Left ventricle myocardium superior (tissue), 1 donor: Measurements from ENCODE around the gene NCR2. TPM values are rescaled to one million over a fixed set of nuclear protein-coding genes. Genes with fewer than 3 reads are reported as not detected.

Experiments
- ATAC-seq: fragments of 200-7000 bp; cut with Tn5 transposase; one replicate; pipeline ENCODE4 v1.9.1; 2020; ENCODE audit warnings: mild to moderate bottlenecking, moderate library complexity
- DNase-seq: peaks from one replicate; pipeline ENCODE4 v3.0.0-alpha.2; 2020
- intact Hi-C: fragments of 100-400 bp; cut with micrococcal nuclease; formaldehyde crosslinking; loops from one replicate; pipeline ENCODE4 v1.11.0; 2022
- total RNA-seq: library from RNA; stranded (reverse); fragmentation: NEBNext Ultra II Directional; extraction: Animal tissue kit (Norgen Biotek cat#: 25700); gene quantifications from one replicate; pipeline ENCODE4 v1.2.1, GENCODE V29; 2021
- donor health status: DM: no; HTN: yes; CAD: no; lungs with severe emphysema.

The NCR2 gene
- total RNA-seq, 1 donor from 2014 or later, result not detected

DNA sequence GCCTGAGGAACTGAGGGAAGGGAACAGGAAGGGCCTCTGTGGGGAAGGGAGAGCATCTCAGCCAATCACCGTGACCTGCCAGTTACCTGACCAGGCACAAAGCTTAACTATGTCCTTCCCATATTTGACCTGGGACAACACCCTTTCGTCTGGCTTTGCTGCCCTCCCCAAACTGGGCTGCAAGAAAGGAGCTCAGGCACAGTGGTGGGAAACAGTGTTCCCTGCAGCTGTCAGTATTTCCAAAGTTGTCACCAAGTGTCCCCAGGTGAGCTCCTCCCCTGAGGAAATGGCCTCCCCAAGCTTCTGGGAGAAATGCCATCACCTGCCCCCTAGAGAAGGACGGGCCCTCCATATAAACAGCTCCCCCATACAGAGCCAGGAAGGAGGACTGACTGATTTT lies 17.9 kb downstream of the NCR2 start:
- intact Hi-C loops, result no loop called here
- no peak for ATAC-seq
- DNase-seq, result no peak

DNA sequence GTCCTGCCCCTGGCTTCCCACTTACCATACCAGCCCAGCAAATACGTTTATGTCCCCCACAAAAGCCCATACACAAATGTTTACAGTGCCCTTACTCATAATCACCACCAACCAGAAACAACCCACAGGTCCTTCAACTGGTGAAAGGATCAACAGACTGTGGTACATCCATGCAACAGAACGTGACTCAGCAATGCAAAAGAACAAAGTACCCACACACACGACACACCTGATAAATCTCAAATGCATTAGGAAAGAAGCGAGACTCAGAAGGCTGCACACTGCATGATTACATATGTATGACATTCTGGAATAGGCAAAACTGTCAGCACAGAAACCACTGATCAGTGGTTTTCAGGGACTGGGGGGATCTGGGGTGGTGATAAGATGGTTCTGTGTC lies 20.5 kb downstream of the NCR2 start:
- intact Hi-C loops, result no loop called here
- no peak for ATAC-seq
- no peak for DNase-seq

GRCh38 chr6:41356825-41357224 lies 21.4 kb downstream of the NCR2 start:
- intact Hi-C loops, result no loop called here
- ATAC-seq, result no peak
- DNase-seq, result no peak

DNA sequence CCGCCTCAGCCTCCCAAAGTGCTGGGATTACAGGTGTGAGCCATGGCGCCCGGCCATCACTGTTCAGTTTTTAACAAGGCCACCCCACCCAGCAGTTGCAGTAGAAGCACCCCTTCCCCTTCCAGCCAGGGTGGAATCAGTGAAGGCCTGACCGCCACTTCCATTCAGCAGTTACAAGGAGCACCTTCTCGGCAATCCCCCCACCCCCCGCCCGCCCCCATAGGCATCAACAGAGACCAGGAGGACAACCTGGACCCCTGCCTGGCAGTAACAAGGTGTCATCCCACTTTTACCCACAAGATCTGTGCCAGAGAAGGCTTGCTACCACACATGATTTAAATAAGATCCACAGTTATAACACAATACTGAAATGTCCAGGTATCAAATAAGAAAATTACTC lies 23.1 kb downstream of the NCR2 start:
- ATAC-seq (no peak), DNase-seq (no peak)
- intact Hi-C loops, result no loop called here

DNA sequence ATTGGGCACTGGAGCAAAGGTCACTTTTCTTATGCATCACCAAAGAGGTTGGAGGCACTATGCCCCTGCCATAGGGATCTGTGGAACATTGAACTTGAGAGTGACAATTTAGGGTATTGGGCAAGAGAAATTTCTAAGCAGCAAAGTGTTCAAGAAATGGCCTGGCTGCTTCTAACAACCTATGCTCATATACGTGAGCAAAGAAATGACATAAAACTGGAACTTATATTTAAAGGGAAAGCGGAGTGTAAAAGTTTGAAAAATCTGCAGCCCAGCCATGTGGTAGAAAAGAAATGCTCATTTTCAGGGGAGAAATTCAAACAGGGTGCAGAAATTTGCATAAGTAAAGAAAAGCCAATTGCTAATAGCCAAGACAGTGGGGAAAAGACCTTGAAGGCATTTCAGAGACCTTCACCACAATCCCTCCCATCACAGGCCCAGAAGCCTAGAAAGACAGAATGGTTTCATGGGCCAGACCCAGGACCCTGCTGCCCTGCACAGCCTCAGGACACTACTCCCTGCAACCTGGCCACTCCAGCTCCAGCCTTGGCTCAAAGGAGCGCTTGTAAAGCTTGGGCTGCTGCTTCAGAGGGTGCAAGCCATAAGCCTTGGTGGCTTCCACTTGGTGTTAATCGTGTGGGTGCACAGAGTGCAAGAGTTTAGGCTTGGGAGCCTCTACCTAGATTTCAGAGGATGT lies 24.4 kb downstream of the NCR2 start:
- DNase-seq (no peak), ATAC-seq (no peak)
- intact Hi-C loops, result no loop called here

DNA sequence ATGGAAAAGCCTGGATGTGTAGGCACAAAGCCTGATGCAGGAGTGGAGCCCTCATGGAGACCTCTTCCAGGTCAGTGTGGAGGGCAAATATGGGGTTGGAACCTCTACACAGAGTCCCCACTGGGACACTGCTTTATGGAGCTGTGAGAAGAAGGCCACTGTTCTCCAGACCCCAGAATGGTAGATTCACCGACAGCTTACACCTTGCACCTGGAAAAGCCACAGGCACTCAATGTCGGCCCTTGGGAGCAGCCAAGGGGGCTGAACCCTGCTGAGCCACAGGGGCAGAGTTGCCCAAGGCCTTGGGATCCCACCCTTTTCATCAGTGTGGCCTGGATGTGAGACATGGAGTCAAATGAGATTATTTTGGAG lies 24.9 kb downstream of the NCR2 start:
- no peak for ATAC-seq
- DNase-seq, result no peak
- intact Hi-C loops, result no loop called here

GRCh38 chr6:41366150-41366549 lies 30.7 kb downstream of the NCR2 start:
- DNase-seq (no peak), ATAC-seq (no peak)
- intact Hi-C loops, result loop anchor here (5.0 kb wide), 1 partner anchor 236 kb away; no protein-coding TSS in a partner anchor

DNA sequence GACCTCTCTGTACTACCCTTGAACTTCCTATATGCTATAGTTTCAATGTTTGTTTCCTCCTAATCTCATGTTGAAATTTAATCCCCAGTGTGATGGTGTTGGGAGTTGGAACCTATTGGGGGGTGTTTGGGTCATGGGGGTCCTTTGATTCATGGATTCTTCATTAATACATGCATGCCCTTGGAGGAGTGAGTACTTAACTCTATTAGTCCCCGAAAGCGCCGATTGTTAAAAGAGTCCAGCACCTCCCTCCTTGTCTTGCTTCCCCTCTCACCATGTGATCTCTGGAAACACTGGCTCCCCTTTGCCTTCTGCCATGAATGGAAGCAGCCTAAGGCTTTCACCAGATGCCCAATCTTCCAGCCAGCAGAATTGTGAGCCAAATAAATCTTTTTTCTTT lies 31.7 kb downstream of the NCR2 start:
- ATAC-seq (no peak), DNase-seq (no peak)
- intact Hi-C loops, result loop anchor here (5.0 kb wide), 1 partner anchor 235 kb away; no protein-coding TSS in a partner anchor

GRCh38 chr6:41367700-41368099 lies 32.3 kb downstream of the NCR2 start:
- DNase-seq (peak; percentile 37), ATAC-seq (peak; percentile 80)
- intact Hi-C loops, result loop anchor here (5.0 kb wide), 1 partner anchor 235 kb away; no protein-coding TSS in a partner anchor

- ATAC-seq, result no peak
- no peak for DNase-seq
- intact Hi-C loops, result no loop called here
Observed at GRCh38 chr6:41370488-41371111, 35.2 kb downstream of the NCR2 start.

- intact Hi-C loops, result no loop called here
- peak; percentile 61 for DNase-seq
Observed at GRCh38 chr6:41371461-41371991, 36.1 kb downstream of the NCR2 start.

GRCh38 chr6:41371992-41372831 lies 36.8 kb downstream of the NCR2 start:
- intact Hi-C loops, result no loop called here
- ATAC-seq, result peak; percentile 24
- DNase-seq, result peak; percentile 39

More at GRCh38 chr6:41371461-41371991, 36.1 kb downstream of the NCR2 start:
- peak; percentile 72 for ATAC-seq

DNA sequence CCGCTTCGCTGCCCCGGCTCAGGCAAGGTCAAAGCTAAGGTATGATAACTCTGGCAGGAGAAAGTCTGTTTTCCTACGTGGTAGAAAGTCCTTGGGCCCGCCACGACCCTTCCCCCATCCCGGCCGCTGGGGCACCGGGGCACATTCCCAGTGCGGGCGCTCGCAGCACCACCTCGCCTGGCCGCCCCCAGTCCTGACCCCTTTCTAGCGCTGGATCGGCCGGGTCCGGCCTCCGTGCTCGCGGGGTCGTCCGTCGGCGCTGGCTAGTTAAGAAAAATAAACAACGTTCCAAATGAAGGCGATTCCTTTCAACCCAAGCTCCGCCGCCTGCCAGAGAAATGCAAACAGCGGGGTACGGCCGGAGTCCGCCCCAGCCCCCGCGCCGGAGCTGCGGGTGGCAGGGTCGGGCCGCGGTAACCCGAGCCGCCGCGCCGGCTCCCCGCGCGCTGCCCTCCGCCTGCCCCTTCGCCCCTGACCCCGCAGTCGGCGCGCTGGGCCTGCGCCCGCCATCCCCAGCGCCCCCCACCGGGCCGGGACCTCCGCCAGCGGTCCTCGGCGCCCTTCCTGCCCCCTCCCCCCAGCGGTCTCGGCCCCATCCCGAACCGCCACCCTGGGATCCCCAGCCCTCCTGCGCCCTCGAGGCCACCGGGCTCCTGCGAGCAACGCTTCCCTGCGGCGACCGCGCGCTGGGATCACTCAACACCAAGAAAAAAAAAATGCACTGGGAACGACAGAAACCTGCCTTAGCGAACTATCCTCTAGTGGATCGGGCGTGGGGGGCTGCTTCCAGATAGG lies 37.6 kb downstream of the NCR2 start:
- intact Hi-C loops, result no loop called here
- DNase-seq (no peak), ATAC-seq (no peak)

GRCh38 chr6:41373627-41373918 lies 38.2 kb downstream of the NCR2 start:
- ATAC-seq (no peak), DNase-seq (no peak)
- intact Hi-C loops, result no loop called here

DNA sequence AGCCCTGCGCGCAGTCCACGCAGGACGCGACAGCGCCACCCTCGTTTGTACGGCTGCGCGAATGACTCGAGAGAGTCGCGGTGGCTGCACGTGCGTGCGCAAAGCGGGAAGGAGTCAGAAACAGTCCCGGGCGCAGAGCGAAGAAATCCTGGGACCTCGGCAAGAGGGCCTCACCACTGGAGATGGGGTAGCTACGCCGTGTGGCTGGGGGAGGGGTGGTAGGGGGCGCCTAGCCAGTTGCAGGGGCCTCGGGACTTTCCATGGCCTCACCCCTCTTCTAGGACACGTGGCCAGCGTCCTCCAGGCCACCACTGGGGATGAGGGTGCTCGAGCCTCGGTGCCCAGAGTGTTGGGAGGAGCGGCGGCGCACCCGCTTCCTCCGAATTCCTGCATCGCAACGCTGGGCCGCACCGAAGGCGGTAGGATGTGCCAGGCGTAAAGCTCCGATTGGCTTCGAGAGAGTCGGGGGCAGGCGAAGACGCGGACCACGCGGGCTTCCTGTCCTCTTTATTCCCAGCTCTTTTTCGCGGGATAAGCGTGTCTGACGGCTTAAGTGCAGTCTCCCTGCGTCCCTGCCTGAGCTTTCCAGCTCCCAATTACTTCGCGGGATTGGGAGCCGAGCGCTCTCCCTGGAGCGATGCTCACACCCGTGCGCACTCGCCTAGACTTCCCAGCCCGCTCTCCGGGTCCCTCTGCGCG lies 38.7 kb downstream of the NCR2 start:
- no peak for ATAC-seq
- intact Hi-C loops, result no loop called here
- DNase-seq, result no peak

DNA sequence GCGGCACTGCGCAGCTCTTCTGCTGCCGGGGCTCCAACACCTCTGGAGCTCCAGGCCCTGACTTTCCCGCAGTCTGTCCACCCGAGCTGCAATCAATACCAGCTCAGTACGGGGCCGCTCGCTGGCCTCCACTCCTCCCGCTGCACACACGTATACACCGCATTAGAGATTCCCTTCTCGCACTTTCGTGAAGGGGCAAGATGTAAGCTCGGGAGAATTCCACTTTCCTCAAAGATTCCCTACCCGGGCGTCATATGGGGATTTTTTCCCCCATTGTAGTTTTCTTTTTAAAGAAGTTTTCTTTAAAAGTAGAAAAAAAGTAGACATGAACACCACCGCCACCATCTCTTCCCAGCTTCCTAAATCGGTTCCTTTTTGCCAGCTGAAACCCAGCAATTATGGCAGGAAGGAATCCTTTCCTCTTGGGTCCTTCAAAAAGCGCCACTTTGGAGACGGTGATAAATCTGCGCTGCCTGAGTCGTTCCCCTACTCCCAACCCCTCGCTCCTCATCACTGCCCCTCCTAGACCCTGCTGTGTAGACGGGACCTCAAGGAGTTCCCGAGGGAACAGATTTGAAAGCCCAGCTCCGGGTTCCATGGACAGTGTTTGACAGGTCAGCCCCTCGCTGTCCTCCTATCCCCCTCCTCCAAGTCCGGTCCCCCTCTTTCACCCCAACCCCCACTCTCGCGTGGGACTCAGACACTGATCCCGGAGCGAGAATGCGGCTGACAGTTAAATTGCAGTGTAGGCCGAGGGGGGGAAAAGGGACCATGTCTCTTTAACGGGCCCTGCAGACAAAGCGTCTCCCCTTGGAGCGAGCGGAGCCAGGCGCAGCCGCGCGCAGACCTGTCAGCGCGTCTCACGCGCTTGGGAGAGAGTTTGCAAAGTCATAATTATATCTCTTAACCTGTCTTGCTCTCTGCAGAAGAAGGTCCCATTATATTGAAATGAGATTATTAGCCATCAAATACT lies 39.5 kb downstream of the NCR2 start:
- ATAC-seq (no peak), DNase-seq (no peak)
- intact Hi-C loops, result no loop called here

DNA sequence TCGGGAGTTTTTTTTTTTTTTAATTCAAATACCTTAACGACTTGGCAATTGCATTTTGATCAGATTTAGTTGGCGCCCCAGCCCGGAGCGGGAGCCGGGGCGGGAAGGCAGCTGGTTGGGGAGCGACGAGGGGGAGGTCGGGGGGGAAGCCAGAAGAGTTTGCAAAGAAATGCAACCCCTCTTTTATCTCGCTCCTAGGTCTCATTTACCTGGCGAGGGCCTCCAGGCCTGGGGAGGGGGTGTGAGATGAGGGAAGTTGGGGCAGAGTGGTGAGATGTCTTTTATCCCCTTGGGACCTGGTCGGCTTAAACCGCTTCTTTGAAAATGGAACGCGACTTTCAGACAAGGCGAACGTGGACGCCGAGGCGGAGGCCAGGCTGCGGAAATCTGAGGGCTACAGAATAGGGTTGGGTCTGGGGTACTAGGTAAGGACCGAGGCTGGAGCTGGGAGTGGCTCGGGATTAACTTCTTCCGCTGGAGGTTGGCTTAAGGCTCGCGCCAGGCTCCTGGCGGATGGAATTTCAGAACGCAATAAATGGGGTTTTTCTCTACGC lies 40.3 kb downstream of the NCR2 start:
- DNase-seq (no peak), ATAC-seq (no peak)
- intact Hi-C loops, result no loop called here
